Measurements from ENCODE around the gene HES1.

DNA sequence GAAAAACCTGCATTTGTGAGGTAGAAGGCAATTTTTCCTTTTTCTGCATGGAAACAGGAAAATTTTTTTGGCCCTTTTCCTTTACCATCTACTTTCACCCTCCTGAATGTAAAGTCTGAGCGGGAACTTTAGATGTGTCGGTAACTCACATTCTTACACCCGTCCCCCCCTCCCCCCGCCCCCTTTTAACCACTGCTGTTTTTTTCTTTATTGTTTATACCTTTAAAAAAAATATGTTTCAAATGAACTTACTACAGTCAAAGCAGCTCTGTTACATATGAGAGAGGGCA, 487 bp upstream of the HES1 start:
- TF ChIP-seq CTCF (IDR thresholded peaks at IDR 0.05; ENCODE audit: borderline replicate concordance, extremely low read depth, low read length, poor library complexity, severe bottlenecking) (no peak), EZH2 (IDR thresholded peaks at IDR 0.05; ENCODE audit: borderline replicate concordance, low read depth, low read length, severe bottlenecking) (no peak)
